GM19397 (cell line): Measurements from ENCODE around the gene KMT5B.

Experiments
- ATAC-seq: cut with Tn5 transposase; IDR thresholded peaks from one replicate; pipeline ENCODE4 v1.9.1; 2021; ENCODE audit warnings: mild to moderate bottlenecking, moderate library complexity; ENCODE audit not compliant: unreplicated experiment

The KMT5B gene

GRCh38 chr11:68216171-68216938, 3.3 kb upstream of the KMT5B start:
- ATAC-seq: no peak

- ATAC-seq: no peak
Measured at GRCh38 chr11:68215524-68216170, 2.6 kb upstream of the KMT5B start.

- ATAC-seq: no peak
Measured at GRCh38 chr11:68215087-68215445, 2.0 kb upstream of the KMT5B start.

GRCh38 chr11:68214173-68215086, 1.3 kb upstream of the KMT5B start:
- no peak for ATAC-seq

GRCh38 chr11:68213555-68214172, 568 bp upstream of the KMT5B start:
- peak; percentile 50 for ATAC-seq

- peak; percentile 48 for ATAC-seq
Measured at GRCh38 chr11:68212421-68213134, 518 bp downstream of the KMT5B start.

GRCh38 chr11:68211546-68211945, 1.6 kb downstream of the KMT5B start:
- ATAC-seq: no peak

GRCh38 chr11:68206211-68206610, 6.9 kb downstream of the KMT5B start:
- ATAC-seq: no peak

- no peak for ATAC-seq
Measured at GRCh38 chr11:68204402-68204801, 8.7 kb downstream of the KMT5B start.

GRCh38 chr11:68202165-68202564, 10.9 kb downstream of the KMT5B start:
- no peak for ATAC-seq

GRCh38 chr11:68201492-68201891, 11.6 kb downstream of the KMT5B start:
- no peak for ATAC-seq

- ATAC-seq: no peak
Measured at GRCh38 chr11:68200639-68201038, 12.5 kb downstream of the KMT5B start.

GRCh38 chr11:68199295-68199987, 13.7 kb downstream of the KMT5B start:
- ATAC-seq: no peak

GRCh38 chr11:68196219-68196618, 16.9 kb downstream of the KMT5B start:
- ATAC-seq: no peak

GRCh38 chr11:68194675-68195294, 18.3 kb downstream of the KMT5B start:
- no peak for ATAC-seq

GRCh38 chr11:68193018-68193417, 20.1 kb downstream of the KMT5B start:
- ATAC-seq: no peak

GRCh38 chr11:68191661-68192579, 21.2 kb downstream of the KMT5B start:
- ATAC-seq: no peak

GRCh38 chr11:68189888-68190287, 23.2 kb downstream of the KMT5B start:
- no peak for ATAC-seq
